Renal pelvis (tissue), 12 donors: Measurements from ENCODE around the gene GSX2. TPM values are rescaled to one million over a fixed set of nuclear protein-coding genes. Genes with fewer than 3 reads are reported as not detected.
"Not testable (repeated sequence)": the region's sequence is repeated elsewhere in the genome, so short reads cannot be mapped to it uniquely, and the experiment has no call there.

Source experiments
- DNase-seq: peaks from one replicate; pipeline ENCODE4 v3.0.0-alpha.2; 2013
- long read RNA-seq, 16 experiments: transcript quantifications; one replicate each; lab custom pipeline, GENCODE V29; 2026
- polyA plus RNA-seq, 3 donors: library from polyadenylated mRNA; unstranded; fragments of 120-200 nt; gene quantifications; one replicate each; pipeline ENCODE4 v1.2.1, GENCODE V29; 2013; ENCODE audit not compliant: insufficient read length in 3 of 3

GSX2 gene
- polyA plus RNA-seq = not detected
- long read RNA-seq, donor 1 = 0 reads
- long read RNA-seq, donor 2 = 0 reads
- long read RNA-seq, donor 3 = 0 reads
- long read RNA-seq, donor 4 = 0 reads
- long read RNA-seq, donor 5 = 0 reads
- long read RNA-seq, donor 6 = 0 reads
- long read RNA-seq, donor 7 = 0 reads
- long read RNA-seq, donor 8 = 0 reads
- long read RNA-seq, donor 9 = 0 reads
- long read RNA-seq, donor 10 = 0 reads
- long read RNA-seq, donor 11 = 0 reads
- long read RNA-seq, donor 12 = 0 reads
- long read RNA-seq, donor 13 = 0 reads
- long read RNA-seq, donor 14 = 0 reads
- long read RNA-seq, donor 15 = 0 reads
- long read RNA-seq, donor 16 = 0 reads

GRCh38 chr4:54099748-54100574 is at the start of gene GSX2:
TSS of gene GSX2 (plus strand) at chr4:54100163. CDS start at chr4:54100345, 182 bp downstream.
- no peak for DNase-seq

DNA sequence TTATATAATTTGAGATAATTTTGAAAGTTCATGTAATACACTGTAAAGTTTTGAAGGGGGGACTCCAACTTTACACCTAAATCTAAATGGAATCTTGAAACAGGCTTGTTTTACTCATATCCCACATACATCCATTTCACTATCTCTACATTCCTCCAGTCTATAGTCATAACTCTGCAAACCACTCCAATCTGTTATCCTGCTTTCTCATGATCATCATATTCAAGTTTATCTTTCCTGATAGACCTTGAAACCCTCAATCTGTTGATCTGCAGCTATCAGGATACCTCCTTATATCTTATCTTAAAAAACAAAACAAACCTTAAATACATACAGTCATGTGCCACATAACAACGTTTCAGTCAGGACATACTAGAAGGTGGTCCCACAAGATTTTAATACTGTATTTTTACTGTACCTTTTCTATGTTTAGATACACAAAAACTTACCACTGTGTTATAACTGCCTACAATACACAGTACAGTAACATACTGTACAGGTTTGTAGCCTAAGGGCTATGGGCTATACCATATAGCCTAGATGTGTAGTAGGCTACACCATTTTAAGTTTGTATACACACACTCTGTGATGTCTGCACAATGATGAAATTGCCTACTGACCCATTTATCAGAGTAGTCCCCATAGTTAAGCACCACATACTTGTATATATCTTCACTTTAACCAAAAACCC is 49.6 kb upstream of the GSX2 start:
- DNase-seq = no peak

DNA sequence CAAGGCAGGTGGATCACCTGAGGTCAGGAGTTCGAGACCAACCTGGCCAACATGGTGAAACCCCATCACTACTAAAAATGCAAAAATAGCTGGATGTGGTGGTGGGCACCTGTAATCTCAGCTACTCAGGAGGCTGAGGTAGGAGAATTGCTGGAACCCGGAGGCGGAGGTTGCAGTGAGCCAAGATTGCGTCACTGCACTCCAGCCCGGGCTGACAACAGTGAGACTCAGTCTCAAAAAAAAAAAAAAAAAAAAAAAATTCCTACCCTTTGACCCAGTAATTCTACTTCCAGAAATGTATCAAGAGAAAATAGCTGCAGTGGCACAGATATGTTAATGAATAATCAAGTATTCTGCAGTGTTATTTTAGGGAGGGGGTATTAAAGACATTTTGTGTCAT is 46.6 kb upstream of the GSX2 start:
- DNase-seq = not testable (repeated sequence)

GRCh38 chr4:54054501-54054900 is 45.5 kb upstream of the GSX2 start:
- no peak for DNase-seq

DNA sequence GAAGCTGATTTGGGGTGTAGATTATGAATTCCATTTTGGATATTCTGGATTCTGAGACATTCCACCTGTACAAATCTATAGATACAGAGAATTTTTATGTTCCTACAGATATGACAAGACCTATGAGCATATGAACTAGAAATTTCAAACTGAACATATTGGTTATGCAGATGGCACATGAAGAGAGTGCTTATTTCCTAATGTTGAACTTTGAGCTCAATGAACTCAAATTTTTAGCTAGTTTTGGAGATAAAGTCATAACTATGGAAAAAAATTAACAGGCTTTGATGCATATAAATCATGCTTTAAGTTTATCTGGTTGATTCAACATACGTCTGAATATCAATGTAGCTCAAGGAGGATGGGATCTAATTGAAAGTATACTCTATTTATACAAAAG is 44.5 kb upstream of the GSX2 start:
- DNase-seq = no peak

- DNase-seq = no peak
Measured at GRCh38 chr4:54056360-54056759, 43.6 kb upstream of the GSX2 start.

DNA sequence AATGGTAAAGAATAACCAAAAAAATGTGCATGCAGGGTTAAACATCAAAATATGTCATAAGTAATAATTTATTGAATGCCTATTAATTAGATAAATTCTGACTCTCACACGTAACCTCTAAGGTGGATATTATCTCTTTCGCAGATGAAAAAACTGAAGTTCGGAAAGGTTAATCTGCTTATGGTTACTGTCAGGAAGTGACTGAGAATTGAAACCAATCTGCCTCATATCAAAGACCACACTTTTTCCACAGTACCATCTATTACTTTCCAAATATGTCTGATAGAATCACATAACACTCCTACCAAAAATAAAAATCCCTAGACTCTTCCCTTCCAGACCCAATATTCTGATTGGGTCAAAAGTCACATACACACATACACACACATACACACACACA is 41.8 kb upstream of the GSX2 start:
- no peak for DNase-seq

- DNase-seq = no peak
Measured at GRCh38 chr4:54060116-54060515, 39.8 kb upstream of the GSX2 start.

- DNase-seq = no peak
Measured at GRCh38 chr4:54061067-54061466, 38.9 kb upstream of the GSX2 start.

DNA sequence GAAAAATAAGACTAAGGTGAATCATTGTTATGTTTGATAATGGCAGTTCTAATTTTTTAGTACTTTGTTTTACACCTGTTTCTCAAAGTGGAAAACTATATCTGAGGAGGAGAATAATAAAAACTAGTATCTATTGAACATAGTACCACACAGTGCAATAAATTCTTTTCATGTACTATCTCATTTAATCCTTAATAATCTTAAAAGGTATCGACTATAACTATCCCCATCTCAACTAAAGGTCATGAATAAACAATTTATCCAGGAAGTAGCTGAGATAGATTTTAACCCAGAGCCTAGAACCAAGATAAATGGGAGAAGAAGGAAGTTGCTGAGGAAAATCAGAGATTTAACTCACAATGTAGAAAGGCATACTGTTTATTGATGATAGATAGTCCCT is 38.1 kb upstream of the GSX2 start:
- no peak for DNase-seq

DNA sequence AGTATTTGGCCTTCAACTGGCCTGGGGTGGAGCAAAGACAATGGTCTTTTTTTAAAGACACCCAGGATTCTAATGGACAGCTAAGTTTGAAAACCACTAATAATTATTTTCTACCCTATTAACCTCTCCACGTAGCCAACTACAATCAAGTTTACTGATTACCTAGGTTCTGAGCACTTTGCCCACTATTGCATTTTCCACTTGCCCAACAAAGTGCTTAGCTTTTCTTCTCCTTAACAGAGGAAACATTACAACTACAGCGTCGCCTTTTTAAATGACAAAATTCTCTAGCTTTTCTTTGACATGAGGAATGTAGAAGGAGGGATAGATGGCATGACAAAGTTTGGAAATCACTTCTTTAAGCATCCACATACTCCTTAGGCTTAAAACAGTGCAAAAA is 37.6 kb upstream of the GSX2 start:
- no peak for DNase-seq

DNA sequence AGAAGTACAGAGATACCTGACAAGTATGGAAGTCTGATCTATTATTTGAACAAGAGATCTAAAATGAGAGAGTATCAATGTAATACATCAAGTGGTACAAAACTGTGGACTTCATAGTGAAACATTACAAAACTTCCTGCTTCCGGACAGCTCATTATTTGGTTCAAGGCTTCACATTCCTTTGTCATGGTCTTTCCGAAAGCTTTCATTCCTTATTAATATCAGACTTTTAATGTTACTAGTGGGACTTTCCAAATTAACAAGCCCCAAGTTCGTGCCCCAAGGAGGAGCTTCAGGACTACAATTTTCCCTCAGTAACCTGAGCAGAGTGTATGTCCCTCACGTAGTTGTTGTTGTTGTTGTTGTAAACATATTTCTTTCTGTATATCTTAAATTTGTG is 36.7 kb upstream of the GSX2 start:
- peak; percentile 29 for DNase-seq

DNA sequence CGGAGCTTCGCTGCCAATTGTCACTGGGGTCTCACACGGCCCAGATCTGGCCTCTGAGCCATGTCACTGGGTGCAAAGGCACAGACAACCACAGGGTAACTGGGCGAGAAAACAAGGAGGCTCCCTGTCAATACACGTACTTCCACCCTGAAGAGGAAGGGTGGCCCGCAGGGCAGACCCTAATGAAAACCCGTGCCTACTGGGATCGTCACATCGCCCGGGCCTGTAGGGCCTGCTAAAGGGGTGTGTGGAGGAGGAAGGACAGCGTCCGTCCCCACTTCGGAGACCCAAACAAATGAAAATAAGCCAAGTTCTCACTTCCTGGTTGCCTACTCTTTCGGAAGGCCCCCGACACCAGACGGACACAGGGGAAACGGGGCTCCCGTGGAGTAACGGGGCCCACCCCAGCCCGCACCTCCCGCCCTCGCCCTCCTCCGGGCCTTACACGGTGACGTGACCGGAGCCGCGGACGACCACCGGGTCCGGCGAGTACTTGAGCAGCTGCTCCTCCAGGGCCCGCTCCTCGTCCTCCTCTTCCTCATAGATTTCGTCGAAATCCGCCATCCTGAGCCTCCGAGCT is 36.1 kb upstream of the GSX2 start:
- DNase-seq = peak; percentile 23

DNA sequence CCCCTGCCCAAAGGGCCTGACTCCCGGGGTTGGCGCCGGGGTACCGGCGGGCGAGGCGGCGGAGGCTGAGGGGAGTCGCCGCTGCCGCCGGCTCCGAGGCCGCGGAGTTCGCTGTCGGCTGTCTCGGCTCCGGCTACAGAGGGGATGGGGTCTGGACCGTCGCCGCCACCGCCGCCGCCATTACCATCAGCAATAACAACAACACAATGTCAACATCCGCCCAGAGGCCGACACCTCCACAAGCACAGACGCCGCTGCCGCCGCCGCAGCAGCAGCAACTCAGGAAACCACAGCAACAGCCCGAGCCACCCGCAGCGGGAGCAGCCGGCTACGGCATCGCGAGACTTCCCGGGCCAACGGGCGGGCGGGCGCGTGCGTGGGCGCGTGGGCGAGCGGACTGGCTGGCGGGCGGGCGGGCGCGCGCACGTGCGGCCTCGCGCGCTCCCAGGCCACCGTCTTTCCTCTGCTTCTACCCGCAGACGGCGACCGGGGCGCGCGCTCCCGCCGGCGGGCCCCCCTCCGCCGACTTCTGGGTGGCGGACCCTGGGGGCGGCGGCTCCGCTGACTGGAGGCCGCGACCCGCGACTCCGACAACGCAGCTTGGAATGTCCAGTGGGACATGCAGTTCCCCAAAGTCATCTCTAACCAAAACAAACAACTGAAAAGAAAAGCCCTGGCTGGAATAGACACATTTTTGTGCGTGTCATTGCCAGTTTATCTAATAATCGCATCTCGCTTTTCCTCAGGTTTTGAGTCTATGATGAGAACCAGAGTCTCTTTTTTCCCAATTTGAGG is 35.4 kb upstream of the GSX2 start, which contains the start of gene CHIC2:
TSS of gene CHIC2 (minus strand) at position 289 of the 795 bp plus-strand sequence. CDS start 305 bp downstream, outside the sequence.
- DNase-seq = peak; percentile 94

- DNase-seq = no peak
Measured at GRCh38 chr4:54065282-54066087, 34.5 kb upstream of the GSX2 start.

GRCh38 chr4:54066088-54066415 is 33.9 kb upstream of the GSX2 start:
- no peak for DNase-seq

DNA sequence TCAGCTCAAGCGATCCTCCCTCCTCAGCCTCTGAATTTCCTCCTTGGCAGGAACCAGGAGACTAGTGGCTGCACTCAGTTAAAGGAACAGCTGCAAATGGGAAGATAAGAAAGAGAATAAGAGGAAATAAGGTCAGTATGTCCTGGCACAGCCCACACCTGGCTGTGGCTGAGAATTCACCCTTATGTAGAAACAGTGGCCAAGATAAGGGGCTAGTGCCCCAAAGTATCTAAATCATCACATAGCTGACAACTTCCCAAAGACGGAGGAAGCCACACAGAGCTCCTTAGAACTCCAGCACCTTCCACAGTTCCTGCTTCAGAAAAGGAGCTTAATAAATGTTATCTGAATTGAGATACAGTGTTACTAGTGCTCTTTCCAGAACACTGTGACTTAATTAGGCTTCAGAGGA is 33.2 kb upstream of the GSX2 start:
- DNase-seq = no peak

GRCh38 chr4:54067166-54067565 is 32.8 kb upstream of the GSX2 start:
- DNase-seq = no peak

GRCh38 chr4:54073271-54073880 is 26.6 kb upstream of the GSX2 start:
- DNase-seq = no peak

DNA sequence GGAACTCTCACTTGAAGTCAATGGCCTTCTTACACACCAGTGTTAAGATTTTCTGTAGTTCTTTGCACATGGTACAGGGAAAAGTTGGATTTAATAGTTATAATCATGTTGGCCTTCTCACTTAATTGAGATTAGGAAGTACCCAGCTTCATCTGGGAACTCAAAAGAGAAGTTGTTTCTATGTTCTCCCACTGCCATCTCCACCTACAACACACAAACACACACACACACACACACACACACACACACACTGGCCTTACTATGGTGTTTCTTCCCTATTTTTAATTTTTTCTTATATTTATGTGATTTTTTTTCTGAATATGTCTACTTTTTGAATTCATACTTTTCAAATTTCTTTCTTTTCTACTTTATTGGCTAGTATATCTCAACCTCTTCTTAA is 25.6 kb upstream of the GSX2 start:
- no peak for DNase-seq
